ENCODE data around the gene SFN.

SFN gene

DNA sequence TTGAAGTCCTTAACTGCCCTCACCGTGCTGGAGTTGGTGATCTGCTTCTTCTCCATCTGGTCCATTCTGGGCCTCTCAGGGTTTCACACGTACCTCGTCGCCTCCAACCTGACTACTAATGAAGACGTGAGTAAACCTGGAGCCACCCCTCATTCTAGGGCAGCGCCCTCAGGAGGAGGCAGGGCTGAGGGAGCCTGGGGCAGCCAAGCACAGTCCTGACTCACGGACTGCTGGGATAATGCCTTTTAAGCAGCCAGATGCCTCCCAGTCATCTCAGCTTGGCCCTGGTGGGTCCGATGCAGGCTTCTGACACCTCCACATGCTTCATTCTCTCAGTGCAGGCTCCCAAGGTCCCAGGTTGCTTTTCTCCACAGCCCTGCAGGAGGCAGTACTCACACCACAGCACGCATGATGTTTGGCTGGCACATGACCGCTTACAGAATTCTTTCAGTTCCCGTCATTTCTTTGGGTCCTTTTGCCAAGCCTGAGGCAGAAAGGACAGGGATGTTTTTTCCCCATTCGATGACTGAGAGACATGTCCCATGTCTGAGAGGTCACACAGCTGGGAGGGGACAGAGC is 11.8 kb upstream of the SFN start:
- no peak for DNase-seq
- H3K9ac ChIP-seq (ENCODE audit: low read depth, low read length) = no peak overlapping the region
- no peaks in the 10 kb centered on the region for H4K20me1 ChIP-seq (ENCODE audit: insufficient read depth, low read length)
- no peaks in the 10 kb centered on the region for H3K79me2 ChIP-seq (ENCODE audit: insufficient read depth, low read length)
- no peaks in the 10 kb centered on the region for H3K9me3 ChIP-seq (ENCODE audit: insufficient read depth, low read length, severe bottlenecking)
- no peak overlapping the region for H3K4me2 ChIP-seq (ENCODE audit: insufficient read depth, low read length)
- H3K36me3 ChIP-seq (ENCODE audit: insufficient read depth, low read length) = peaks cover 83% of the 10 kb centered on the region
- H3K27ac ChIP-seq (ENCODE audit: low read length) = no peak overlapping the region
- H3K4me3 ChIP-seq (ENCODE audit: low read depth in 1 of 2, low read length in 2 of 2) = no peak overlapping the region
- TF ChIP-seq, protein P1, sequence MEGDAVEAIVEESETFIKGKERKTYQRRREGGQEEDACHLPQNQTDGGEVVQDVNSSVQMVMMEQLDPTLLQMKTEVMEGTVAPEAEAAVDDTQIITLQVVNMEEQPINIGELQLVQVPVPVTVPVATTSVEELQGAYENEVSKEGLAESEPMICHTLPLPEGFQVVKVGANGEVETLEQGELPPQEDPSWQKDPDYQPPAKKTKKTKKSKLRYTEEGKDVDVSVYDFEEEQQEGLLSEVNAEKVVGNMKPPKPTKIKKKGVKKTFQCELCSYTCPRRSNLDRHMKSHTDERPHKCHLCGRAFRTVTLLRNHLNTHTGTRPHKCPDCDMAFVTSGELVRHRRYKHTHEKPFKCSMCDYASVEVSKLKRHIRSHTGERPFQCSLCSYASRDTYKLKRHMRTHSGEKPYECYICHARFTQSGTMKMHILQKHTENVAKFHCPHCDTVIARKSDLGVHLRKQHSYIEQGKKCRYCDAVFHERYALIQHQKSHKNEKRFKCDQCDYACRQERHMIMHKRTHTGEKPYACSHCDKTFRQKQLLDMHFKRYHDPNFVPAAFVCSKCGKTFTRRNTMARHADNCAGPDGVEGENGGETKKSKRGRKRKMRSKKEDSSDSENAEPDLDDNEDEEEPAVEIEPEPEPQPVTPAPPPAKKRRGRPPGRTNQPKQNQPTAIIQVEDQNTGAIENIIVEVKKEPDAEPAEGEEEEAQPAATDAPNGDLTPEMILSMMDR (IDR thresholded peaks at IDR 0.05; ENCODE audit: borderline replicate concordance, extremely low read depth, low read length, poor library complexity, severe bottlenecking) = no peak
- TF ChIP-seq EZH2 (IDR thresholded peaks at IDR 0.05; ENCODE audit: borderline replicate concordance, low read depth, low read length, severe bottlenecking) = no peak
- no peak for ATAC-seq (ENCODE audit: insufficient read depth, low read depth)
- H3K27me3 ChIP-seq (ENCODE audit: insufficient read depth, low read length, poor library complexity) = no peaks in the 10 kb centered on the region
- no peaks in the 10 kb centered on the region for H3K4me1 ChIP-seq (ENCODE audit: insufficient read depth, low read length)
- H2AFZ ChIP-seq (ENCODE audit: low read depth, low read length) = no peak overlapping the region

DNA sequence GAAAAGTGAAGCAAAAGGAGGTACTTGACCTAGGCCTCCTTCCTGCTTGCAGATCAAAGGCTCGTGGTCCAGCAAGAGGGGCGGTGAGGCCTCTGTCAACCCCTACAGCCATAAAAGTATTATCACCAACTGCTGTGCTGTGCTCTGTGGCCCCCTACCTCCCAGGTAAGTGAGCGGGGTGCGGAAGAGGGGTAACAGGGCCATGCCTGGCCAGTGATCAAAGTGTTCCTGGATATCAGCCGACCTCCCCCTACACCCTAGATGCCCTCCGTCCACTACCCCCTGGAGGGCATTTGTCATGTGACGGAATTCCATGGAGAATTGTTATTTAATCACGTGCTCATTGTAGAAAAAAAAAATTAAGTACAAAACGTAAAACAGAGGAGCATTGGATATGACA is 10.2 kb upstream of the SFN start:
- TF ChIP-seq, protein P1 (IDR thresholded peaks at IDR 0.05; ENCODE audit: borderline replicate concordance, extremely low read depth, low read length, poor library complexity, severe bottlenecking) = no peak
- TF ChIP-seq EZH2 (IDR thresholded peaks at IDR 0.05; ENCODE audit: borderline replicate concordance, low read depth, low read length, severe bottlenecking) = no peak
- H3K9me3 ChIP-seq (ENCODE audit: insufficient read depth, low read length, severe bottlenecking) = no peaks in the 10 kb centered on the region
- H3K36me3 ChIP-seq (ENCODE audit: insufficient read depth, low read length) = peaks cover 76% of the 10 kb centered on the region
- no peak overlapping the region for H2AFZ ChIP-seq (ENCODE audit: low read depth, low read length)
- no peaks in the 10 kb centered on the region for H3K79me2 ChIP-seq (ENCODE audit: insufficient read depth, low read length)
- no peak overlapping the region for H3K4me2 ChIP-seq (ENCODE audit: insufficient read depth, low read length)
- no peaks in the 10 kb centered on the region for H4K20me1 ChIP-seq (ENCODE audit: insufficient read depth, low read length)
- ATAC-seq (ENCODE audit: insufficient read depth, low read depth) (no peak), DNase-seq (no peak)
- H3K9ac ChIP-seq (ENCODE audit: low read depth, low read length) = no peak overlapping the region
- H3K27me3 ChIP-seq (ENCODE audit: insufficient read depth, low read length, poor library complexity) = no peaks in the 10 kb centered on the region
- H3K4me1 ChIP-seq (ENCODE audit: insufficient read depth, low read length) = no peaks in the 10 kb centered on the region
- H3K27ac ChIP-seq (ENCODE audit: low read length) = no peak overlapping the region
- H3K4me3 ChIP-seq (ENCODE audit: low read depth in 1 of 2, low read length in 2 of 2) = no peak overlapping the region

DNA sequence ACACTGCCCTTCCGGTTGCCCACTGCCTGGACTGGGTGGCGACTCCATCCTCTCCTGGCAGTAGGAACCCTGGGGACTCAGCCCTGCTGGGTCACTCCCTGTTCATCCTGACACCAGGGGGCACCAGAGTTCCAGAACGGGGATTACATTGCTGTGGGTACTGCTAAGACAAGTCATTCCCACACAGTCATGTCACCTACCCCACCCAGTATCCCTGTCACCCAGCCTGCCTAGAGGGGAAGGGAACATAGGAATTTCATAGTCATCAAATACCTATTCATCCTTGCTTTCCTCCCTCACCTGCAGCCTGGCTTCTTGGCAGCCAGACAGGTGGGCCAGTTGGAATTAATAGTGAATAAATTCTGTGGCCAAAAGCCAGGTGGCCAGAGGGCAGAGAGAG is 9.8 kb upstream of the SFN start:
- no peak overlapping the region for H3K4me3 ChIP-seq (ENCODE audit: low read depth in 1 of 2, low read length in 2 of 2)
- H2AFZ ChIP-seq (ENCODE audit: low read depth, low read length) = no peak overlapping the region
- H3K9ac ChIP-seq (ENCODE audit: low read depth, low read length) = no peak overlapping the region
- H3K36me3 ChIP-seq (ENCODE audit: insufficient read depth, low read length) = peaks cover 73% of the 10 kb centered on the region
- H3K4me1 ChIP-seq (ENCODE audit: insufficient read depth, low read length) = no peaks in the 10 kb centered on the region
- no peaks in the 10 kb centered on the region for H4K20me1 ChIP-seq (ENCODE audit: insufficient read depth, low read length)
- no peak overlapping the region for H3K4me2 ChIP-seq (ENCODE audit: insufficient read depth, low read length)
- no peaks in the 10 kb centered on the region for H3K9me3 ChIP-seq (ENCODE audit: insufficient read depth, low read length, severe bottlenecking)
- peak; percentile 82 for DNase-seq
- H3K27ac ChIP-seq (ENCODE audit: low read length) = no peak overlapping the region
- ATAC-seq (ENCODE audit: insufficient read depth, low read depth) = peak; percentile 96
- H3K79me2 ChIP-seq (ENCODE audit: insufficient read depth, low read length) = no peaks in the 10 kb centered on the region
- TF ChIP-seq, protein P1 (IDR thresholded peaks at IDR 0.05; ENCODE audit: borderline replicate concordance, extremely low read depth, low read length, poor library complexity, severe bottlenecking) = peak; percentile 90
- no peak for TF ChIP-seq EZH2 (IDR thresholded peaks at IDR 0.05; ENCODE audit: borderline replicate concordance, low read depth, low read length, severe bottlenecking)
- H3K27me3 ChIP-seq (ENCODE audit: insufficient read depth, low read length, poor library complexity) = no peaks in the 10 kb centered on the region

All from DND-41 (cell line).